ENCODE results near the gene ZNF616. TPM values are rescaled to one million over a fixed set of nuclear protein-coding genes. Genes with fewer than 3 reads are reported as not detected.

Gene ZNF616
- total RNA-seq, 1 experiment from 2014 or later = 9.7 TPM

DNA sequence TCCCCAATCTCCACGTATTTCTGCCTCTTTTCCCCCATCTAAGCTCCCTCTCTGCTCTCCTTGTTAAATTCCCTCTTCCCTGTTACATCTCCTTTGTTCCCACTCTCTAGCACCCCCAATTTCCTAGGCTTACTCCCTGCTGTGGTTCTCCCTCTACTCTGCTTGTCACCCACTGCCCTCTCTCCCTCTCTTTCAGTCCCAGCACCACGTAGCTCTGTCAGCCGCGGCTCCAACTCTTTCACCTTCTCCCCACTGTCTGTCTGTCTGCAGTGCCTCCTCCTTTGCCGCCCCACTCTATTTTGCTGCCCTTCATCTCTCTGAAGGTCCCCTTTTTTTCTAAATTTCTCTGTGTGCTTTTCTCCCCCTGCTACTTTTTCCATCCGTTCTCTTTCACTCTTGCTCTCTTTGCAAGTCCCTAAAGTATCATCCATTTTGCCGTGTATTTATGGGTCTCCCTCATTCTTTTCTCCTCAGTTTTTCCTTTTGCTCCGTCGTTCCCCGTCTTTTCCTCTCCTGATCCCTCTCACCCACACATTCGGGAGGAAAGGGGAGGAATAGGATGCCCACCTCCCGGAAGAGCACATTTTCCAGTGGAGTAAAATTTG, 45.1 kb downstream of the ZNF616 start:
- H2AFZ ChIP-seq (ENCODE audit: low read depth, low read length, poor library complexity, severe bottlenecking) = no peak overlapping the region
- RAD21 ChIA-PET (ENCODE audit: low non-redundant PET in 1 of 2, low total read pairs in 2 of 2, uncharacterized antibody in 2 of 2, unreplicated experiment in 2 of 2) = no interaction called here
- ATAC-seq = no peak

DNA sequence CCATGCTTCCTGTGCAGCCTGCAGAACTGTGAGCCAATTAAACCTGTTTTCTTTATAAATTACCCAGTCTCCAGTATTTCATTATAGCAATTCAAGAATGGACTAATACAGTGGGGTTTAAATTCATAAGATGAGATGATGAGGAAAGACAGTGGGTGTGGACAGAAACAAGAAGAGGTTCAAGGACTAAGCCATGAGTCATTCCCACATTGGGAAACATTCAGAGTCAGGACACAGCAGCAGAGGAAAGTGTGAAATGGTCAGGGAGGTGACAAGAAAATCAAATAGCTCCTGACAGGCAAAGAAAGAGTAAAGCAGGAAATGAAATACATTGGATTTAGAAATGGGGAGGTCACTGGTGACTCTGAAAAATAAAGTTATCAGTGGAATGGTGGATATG, 53.3 kb downstream of the ZNF616 start:
- Histone ChIP-seq H3K27ac (ENCODE audit: low read depth, low read length) (no peak overlapping the region), H2AFZ (ENCODE audit: low read depth, low read length, poor library complexity, severe bottlenecking) (no peak overlapping the region), H3K4me3 (replicated peaks in 1 of 2; ENCODE audit: low read depth in 1 of 2, low read length in 2 of 2) (no peak overlapping the region), H3K36me3 (ENCODE audit: control insufficient read depth in 1 of 2, insufficient read depth in 2 of 2, low read length in 2 of 2) (no peaks in the 10 kb centered on the region), H3K4me1 (ENCODE audit: control insufficient read depth in 1 of 2, insufficient read depth in 2 of 2, low read length in 2 of 2) (no peaks in the 10 kb centered on the region), H3K27me3 (ENCODE audit: insufficient read depth, low read length) (no peaks in the 10 kb centered on the region), H3K9ac (ENCODE audit: low read length) (no peak overlapping the region), H4K20me1 (ENCODE audit: insufficient read depth) (no peaks in the 10 kb centered on the region), H3K79me2 (ENCODE audit: insufficient read depth, low read length) (no peaks in the 10 kb centered on the region), H3K9me2 (ENCODE audit: insufficient read depth) (no peaks in the 10 kb centered on the region), H3K9me3 (ENCODE audit: control insufficient read depth in 1 of 2, insufficient read depth in 1 of 2, low read depth in 1 of 2, low read length in 2 of 2) (peaks cover 11 to 15% of the 10 kb centered on the region in 2 experiments; a peak in 2 of 4 replicates), H3K4me2 (ENCODE audit: low read length) (no peak overlapping the region)
- DNase-seq (ENCODE audit: low read depth, low spot score) = no peak
- POLR2A ChIA-PET = no interaction called here
- CTCF ChIA-PET = no interaction called here
- RAD21 ChIA-PET (ENCODE audit: low non-redundant PET in 1 of 2, low total read pairs in 2 of 2, uncharacterized antibody in 2 of 2, unreplicated experiment in 2 of 2) = no interaction called here
- TF ChIP-seq EZH2phosphoT487 (IDR thresholded peaks at IDR 0.05; ENCODE audit: borderline replicate concordance) (no peak), SIN3A (IDR thresholded peaks at IDR 0.05; ENCODE audit: low read depth) (no peak), POLR2AphosphoS5 (IDR thresholded peaks at IDR 0.05; ENCODE audit: low read depth, low read length) (no peak), ZNF274 (IDR thresholded peaks at IDR 0.05; ENCODE audit: low read depth, low read length) (no peak)
- TF ChIP-seq, protein P1, sequence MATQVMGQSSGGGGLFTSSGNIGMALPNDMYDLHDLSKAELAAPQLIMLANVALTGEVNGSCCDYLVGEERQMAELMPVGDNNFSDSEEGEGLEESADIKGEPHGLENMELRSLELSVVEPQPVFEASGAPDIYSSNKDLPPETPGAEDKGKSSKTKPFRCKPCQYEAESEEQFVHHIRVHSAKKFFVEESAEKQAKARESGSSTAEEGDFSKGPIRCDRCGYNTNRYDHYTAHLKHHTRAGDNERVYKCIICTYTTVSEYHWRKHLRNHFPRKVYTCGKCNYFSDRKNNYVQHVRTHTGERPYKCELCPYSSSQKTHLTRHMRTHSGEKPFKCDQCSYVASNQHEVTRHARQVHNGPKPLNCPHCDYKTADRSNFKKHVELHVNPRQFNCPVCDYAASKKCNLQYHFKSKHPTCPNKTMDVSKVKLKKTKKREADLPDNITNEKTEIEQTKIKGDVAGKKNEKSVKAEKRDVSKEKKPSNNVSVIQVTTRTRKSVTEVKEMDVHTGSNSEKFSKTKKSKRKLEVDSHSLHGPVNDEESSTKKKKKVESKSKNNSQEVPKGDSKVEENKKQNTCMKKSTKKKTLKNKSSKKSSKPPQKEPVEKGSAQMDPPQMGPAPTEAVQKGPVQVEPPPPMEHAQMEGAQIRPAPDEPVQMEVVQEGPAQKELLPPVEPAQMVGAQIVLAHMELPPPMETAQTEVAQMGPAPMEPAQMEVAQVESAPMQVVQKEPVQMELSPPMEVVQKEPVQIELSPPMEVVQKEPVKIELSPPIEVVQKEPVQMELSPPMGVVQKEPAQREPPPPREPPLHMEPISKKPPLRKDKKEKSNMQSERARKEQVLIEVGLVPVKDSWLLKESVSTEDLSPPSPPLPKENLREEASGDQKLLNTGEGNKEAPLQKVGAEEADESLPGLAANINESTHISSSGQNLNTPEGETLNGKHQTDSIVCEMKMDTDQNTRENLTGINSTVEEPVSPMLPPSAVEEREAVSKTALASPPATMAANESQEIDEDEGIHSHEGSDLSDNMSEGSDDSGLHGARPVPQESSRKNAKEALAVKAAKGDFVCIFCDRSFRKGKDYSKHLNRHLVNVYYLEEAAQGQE (IDR thresholded peaks at IDR 0.05; ENCODE audit: low read depth) = no peak
- BruUV-seq (replicated peaks) = no TSS peak
- intact Hi-C loops (cut with micrococcal nuclease) = no loop called here
- ATAC-seq = no peak

More for the DNA sequence above, 45.1 kb downstream of the ZNF616 start:
- BruUV-seq (replicated peaks) = no TSS peak
- POLR2A ChIA-PET = no interaction called here
- Histone ChIP-seq H3K79me2 (ENCODE audit: insufficient read depth, low read length) (no peaks in the 10 kb centered on the region), H3K27me3 (ENCODE audit: insufficient read depth, low read length) (no peaks in the 10 kb centered on the region), H3K9me2 (ENCODE audit: insufficient read depth) (no peaks in the 10 kb centered on the region), H3K9ac (ENCODE audit: low read length) (no peak overlapping the region), H3K27ac (ENCODE audit: low read depth, low read length) (no peak overlapping the region), H3K9me3 (ENCODE audit: control insufficient read depth in 1 of 2, insufficient read depth in 1 of 2, low read depth in 1 of 2, low read length in 2 of 2) (peaks cover 1 to 9% of the 10 kb centered on the region in 2 experiments; a peak in 3 of 4 replicates), H4K20me1 (ENCODE audit: insufficient read depth) (no peaks in the 10 kb centered on the region), H3K4me2 (ENCODE audit: low read length) (no peak overlapping the region), H3K36me3 (ENCODE audit: control insufficient read depth in 1 of 2, insufficient read depth in 2 of 2, low read length in 2 of 2) (no peaks in the 10 kb centered on the region), H3K4me1 (ENCODE audit: control insufficient read depth in 1 of 2, insufficient read depth in 2 of 2, low read length in 2 of 2) (no peaks in the 10 kb centered on the region), H3K4me3 (replicated peaks in 1 of 2; ENCODE audit: low read depth in 1 of 2, low read length in 2 of 2) (no peak overlapping the region)
- TF ChIP-seq POLR2AphosphoS5 (IDR thresholded peaks at IDR 0.05; ENCODE audit: low read depth, low read length) (no peak), FOSL1 (IDR thresholded peaks at IDR 0.05; ENCODE audit: low read depth) (no peak), CBX3 (IDR thresholded peaks at IDR 0.05; ENCODE audit: low read depth) (no peak), RAD21 (IDR thresholded peaks at IDR 0.05; ENCODE audit: low read depth) (no peak), POLR2A (IDR thresholded peaks at IDR 0.05; ENCODE audit: borderline replicate concordance, extremely low read depth, insufficient read depth, insufficient read length) (no peak), EZH2phosphoT487 (IDR thresholded peaks at IDR 0.05; ENCODE audit: borderline replicate concordance) (no peak), YY1 (IDR thresholded peaks at IDR 0.05; ENCODE audit: extremely low read depth, insufficient replicate concordance, low read depth, low read length) (no peak)
- DNase-seq (ENCODE audit: low read depth, low spot score) = no peak
- CTCF ChIA-PET = no interaction called here
- intact Hi-C loops (cut with micrococcal nuclease) = no loop called here

All from HCT116 (cell line).